ENCODE results near the gene TTLL11. TPM values are rescaled to one million over a fixed set of nuclear protein-coding genes. Genes with fewer than 3 reads are reported as not detected.
A peak's percentile ranks its signal among the peaks of the same experiment; 100 is the strongest.
"Not testable (repeated sequence)": the region's sequence is repeated elsewhere in the genome, so short reads cannot be mapped to it uniquely, and the experiment has no call there.

Gene TTLL11
- total RNA-seq, 1 donor = 6.2 TPM

DNA sequence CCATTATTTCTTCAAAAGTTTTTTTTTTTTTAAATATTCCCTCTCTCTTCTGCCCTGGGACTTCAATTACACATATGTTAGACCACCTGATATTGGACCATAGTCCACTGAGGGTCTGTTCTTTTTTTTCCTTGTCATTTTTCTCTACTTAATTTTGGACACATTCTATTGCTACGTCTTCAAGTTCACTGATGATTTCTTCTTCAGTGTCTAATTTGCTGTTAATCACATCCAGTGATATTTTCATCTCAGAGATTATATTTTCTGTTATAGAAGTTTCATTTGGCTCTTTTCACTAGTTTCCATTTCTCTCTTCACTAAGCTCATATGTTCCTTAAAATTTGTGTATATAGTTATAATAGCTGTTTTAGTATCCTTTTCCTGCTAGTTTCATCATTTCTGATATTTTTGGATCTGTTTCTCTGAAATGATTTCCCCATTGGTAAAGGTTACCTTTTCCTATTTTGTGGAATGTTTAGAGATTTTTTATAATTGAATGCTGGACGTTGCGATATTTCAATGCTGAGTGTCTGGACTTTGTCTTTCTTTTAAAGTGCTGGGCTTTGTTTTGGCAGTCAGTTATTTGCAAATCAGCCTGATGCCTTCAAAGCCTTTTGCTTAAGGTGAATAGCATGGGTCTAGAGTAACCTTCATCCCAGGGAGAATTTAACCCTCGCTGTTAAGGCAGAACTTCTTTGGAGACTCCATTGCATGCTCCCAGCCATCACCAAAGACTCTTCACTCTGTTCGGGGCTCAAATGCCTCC, 111.8 kb downstream of the TTLL11 start:
- no peaks in the 10 kb centered on the region for H3K36me3 ChIP-seq (ENCODE audit: insufficient read depth, low read length)
- no peak overlapping the region for H3K4me2 ChIP-seq (ENCODE audit: insufficient read depth, low read length)
- TF ChIP-seq, protein P1, sequence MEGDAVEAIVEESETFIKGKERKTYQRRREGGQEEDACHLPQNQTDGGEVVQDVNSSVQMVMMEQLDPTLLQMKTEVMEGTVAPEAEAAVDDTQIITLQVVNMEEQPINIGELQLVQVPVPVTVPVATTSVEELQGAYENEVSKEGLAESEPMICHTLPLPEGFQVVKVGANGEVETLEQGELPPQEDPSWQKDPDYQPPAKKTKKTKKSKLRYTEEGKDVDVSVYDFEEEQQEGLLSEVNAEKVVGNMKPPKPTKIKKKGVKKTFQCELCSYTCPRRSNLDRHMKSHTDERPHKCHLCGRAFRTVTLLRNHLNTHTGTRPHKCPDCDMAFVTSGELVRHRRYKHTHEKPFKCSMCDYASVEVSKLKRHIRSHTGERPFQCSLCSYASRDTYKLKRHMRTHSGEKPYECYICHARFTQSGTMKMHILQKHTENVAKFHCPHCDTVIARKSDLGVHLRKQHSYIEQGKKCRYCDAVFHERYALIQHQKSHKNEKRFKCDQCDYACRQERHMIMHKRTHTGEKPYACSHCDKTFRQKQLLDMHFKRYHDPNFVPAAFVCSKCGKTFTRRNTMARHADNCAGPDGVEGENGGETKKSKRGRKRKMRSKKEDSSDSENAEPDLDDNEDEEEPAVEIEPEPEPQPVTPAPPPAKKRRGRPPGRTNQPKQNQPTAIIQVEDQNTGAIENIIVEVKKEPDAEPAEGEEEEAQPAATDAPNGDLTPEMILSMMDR (IDR thresholded peaks at IDR 0.05; ENCODE audit: extremely low read depth, low read depth, low read length) = no peak

DNA sequence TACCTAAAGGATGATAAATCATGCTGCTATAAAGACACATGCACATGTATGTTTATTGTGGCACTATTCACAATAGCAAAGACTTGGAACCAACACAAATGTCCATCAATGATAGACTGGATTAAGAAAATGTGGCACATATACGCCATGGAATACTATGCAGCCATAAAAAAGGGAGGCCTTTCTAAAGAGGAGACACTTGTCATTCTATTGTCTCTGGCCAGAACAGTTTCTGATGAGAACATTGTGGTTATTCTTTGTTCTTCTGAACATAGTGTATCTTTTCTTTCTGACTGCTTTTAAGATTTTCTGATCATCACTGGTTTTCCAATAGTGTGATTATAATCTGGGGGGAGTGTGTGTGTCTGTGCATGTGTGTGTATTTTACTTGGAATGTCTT, 112.4 kb downstream of the TTLL11 start:
- H3K4me2 ChIP-seq (ENCODE audit: insufficient read depth, low read length); H3K27me3 ChIP-seq (ENCODE audit: insufficient read depth, low read length); H3K4me3 ChIP-seq (ENCODE audit: insufficient read depth, low read length); H3K27ac ChIP-seq (ENCODE audit: low read depth, low read length); H3K79me2 ChIP-seq (ENCODE audit: insufficient read depth, low read length); H4K20me1 ChIP-seq (ENCODE audit: insufficient read depth, low read length); H3K36me3 ChIP-seq (ENCODE audit: insufficient read depth, low read length); H3K9me3 ChIP-seq (ENCODE audit: low read depth, low read length); H2AFZ ChIP-seq (ENCODE audit: low read length); DNase-seq (ENCODE audit: insufficient read length, low spot score, missing footprints): not testable (repeated sequence)
- H3K4me1 ChIP-seq (ENCODE audit: insufficient read depth, low read length) = peaks cover 24% of the 10 kb centered on the region

More for the DNA sequence above, 111.8 kb downstream of the TTLL11 start:
- H3K4me1 ChIP-seq (ENCODE audit: insufficient read depth, low read length) = peaks cover 31% of the 10 kb centered on the region
- H4K20me1 ChIP-seq (ENCODE audit: insufficient read depth, low read length) = no peaks in the 10 kb centered on the region
- no peak overlapping the region for H3K27ac ChIP-seq (ENCODE audit: low read depth, low read length)
- no peaks in the 10 kb centered on the region for H3K79me2 ChIP-seq (ENCODE audit: insufficient read depth, low read length)
- no peaks in the 10 kb centered on the region for H3K9me3 ChIP-seq (ENCODE audit: low read depth, low read length)
- H2AFZ ChIP-seq (ENCODE audit: low read length) = no peak overlapping the region
- no peak for DNase-seq (ENCODE audit: insufficient read length, low spot score, missing footprints)
- no peak overlapping the region for H3K4me3 ChIP-seq (ENCODE audit: insufficient read depth, low read length)
- no peaks in the 10 kb centered on the region for H3K27me3 ChIP-seq (ENCODE audit: insufficient read depth, low read length)

DNA sequence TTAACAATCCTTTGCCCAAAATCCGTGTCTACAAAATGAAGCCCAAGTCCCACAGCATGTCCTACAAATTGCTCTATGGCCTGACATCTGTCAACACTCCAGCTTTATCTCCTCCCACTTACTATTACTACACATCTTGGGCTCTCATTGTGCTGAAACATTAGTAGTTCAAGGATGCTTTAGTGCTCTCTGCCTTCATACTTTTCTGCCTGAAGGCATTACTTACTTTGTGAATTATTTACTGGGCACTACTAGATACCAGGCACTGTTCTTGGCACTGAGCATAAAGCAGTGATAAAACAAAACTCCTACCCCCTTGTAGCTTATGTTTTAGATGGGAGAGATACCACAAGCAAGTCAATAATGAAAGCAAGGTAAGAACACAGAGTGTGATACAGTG, 113.4 kb downstream of the TTLL11 start:
- H4K20me1 ChIP-seq (ENCODE audit: insufficient read depth, low read length) = no peaks in the 10 kb centered on the region
- H3K27ac ChIP-seq (ENCODE audit: low read depth, low read length) = no peak overlapping the region
- no peaks in the 10 kb centered on the region for H3K27me3 ChIP-seq (ENCODE audit: insufficient read depth, low read length)
- no peaks in the 10 kb centered on the region for H3K36me3 ChIP-seq (ENCODE audit: insufficient read depth, low read length)
- TF ChIP-seq, protein P1 (IDR thresholded peaks at IDR 0.05; ENCODE audit: extremely low read depth, low read depth, low read length) = no peak
- peaks cover 16% of the 10 kb centered on the region for H3K4me1 ChIP-seq (ENCODE audit: insufficient read depth, low read length)
- H3K4me3 ChIP-seq (ENCODE audit: insufficient read depth, low read length) = no peak overlapping the region
- no peak overlapping the region for H3K4me2 ChIP-seq (ENCODE audit: insufficient read depth, low read length)
- no peaks in the 10 kb centered on the region for H3K79me2 ChIP-seq (ENCODE audit: insufficient read depth, low read length)
- H2AFZ ChIP-seq (ENCODE audit: low read length) = no peak overlapping the region
- no peaks in the 10 kb centered on the region for H3K9me3 ChIP-seq (ENCODE audit: low read depth, low read length)
- DNase-seq (ENCODE audit: insufficient read length, low spot score, missing footprints) = no peak

DNA sequence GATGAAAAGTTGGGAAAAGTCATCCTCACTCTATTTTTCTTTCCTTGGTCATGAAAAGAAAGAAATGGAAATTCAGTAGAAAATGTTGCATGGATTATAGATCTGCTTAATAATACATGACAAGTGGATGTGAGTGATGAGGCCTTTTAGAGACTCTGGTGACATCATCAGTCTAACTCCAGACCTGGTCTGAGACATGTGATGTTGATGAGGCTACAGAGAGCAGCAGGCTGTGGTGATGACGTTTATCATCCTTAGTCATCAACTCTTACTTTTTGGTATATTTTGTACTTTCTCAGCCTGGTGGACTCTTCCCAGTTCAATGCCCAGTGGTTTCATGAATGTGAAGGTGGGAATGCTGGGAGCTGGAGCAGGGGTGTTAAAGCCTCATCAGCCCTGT, 116.4 kb downstream of the TTLL11 start:
- Histone ChIP-seq H3K27ac (ENCODE audit: low read depth, low read length) (peak overlapping the region; percentile 35), H3K27me3 (ENCODE audit: insufficient read depth, low read length) (no peaks in the 10 kb centered on the region), H3K4me3 (ENCODE audit: insufficient read depth, low read length) (no peak overlapping the region), H4K20me1 (ENCODE audit: insufficient read depth, low read length) (no peaks in the 10 kb centered on the region), H3K36me3 (ENCODE audit: insufficient read depth, low read length) (no peaks in the 10 kb centered on the region), H3K9me3 (ENCODE audit: low read depth, low read length) (no peaks in the 10 kb centered on the region), H3K79me2 (ENCODE audit: insufficient read depth, low read length) (no peaks in the 10 kb centered on the region), H2AFZ (ENCODE audit: low read length) (no peak overlapping the region), H3K4me1 (ENCODE audit: insufficient read depth, low read length) (peaks cover 15% of the 10 kb centered on the region), H3K4me2 (ENCODE audit: insufficient read depth, low read length) (no peak overlapping the region)
- DNase-seq (ENCODE audit: insufficient read length, low spot score, missing footprints) = peak; percentile 66
- TF ChIP-seq, protein P1 (IDR thresholded peaks at IDR 0.05; ENCODE audit: extremely low read depth, low read depth, low read length) = no peak
